DOHH2 (cell line): ENCODE results near the gene POGK.

Experiments used
- EZH2phosphoT487 ChIP-seq: fragments of 200-600 bp; sonication (generic); IDR thresholded peaks from 2 replicates; pipeline ENCODE4 v1.6.1; 2017; ENCODE audit warnings: borderline replicate concordance, mild to moderate bottlenecking, antibody characterized with exemption, low read length, moderate library complexity, mixed read lengths
- TF ChIP-seq, protein P1 (sequence below): fragments of 200-600 bp; sonication (generic); IDR thresholded peaks from one replicate; pipeline ENCODE4 v1.5.1; 2014; ENCODE audit warnings: antibody characterized with exemption, mild to moderate bottlenecking, low read depth, low read length; ENCODE audit not compliant: poor library complexity, severe bottlenecking

DNA sequence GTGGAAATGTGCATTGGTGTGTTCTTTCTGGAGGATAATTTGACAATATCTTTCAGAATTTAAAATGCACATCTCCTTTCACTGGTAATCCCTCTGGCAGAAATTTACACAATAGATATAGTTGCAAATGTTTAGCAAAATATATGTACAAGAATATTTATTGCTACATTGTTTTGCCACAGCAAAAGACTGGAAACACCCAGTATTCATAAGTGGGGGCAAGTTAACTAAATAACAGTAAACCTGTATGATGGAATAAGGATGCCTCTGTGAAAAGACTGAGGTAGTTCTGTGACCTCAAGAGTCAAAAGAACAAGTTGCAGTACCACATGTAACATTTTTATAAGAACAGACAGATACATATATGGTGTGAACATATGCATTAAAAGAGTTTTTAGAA, 50.5 kb downstream of the POGK start:
- no peak for TF ChIP-seq EZH2phosphoT487
- TF ChIP-seq, protein P1, sequence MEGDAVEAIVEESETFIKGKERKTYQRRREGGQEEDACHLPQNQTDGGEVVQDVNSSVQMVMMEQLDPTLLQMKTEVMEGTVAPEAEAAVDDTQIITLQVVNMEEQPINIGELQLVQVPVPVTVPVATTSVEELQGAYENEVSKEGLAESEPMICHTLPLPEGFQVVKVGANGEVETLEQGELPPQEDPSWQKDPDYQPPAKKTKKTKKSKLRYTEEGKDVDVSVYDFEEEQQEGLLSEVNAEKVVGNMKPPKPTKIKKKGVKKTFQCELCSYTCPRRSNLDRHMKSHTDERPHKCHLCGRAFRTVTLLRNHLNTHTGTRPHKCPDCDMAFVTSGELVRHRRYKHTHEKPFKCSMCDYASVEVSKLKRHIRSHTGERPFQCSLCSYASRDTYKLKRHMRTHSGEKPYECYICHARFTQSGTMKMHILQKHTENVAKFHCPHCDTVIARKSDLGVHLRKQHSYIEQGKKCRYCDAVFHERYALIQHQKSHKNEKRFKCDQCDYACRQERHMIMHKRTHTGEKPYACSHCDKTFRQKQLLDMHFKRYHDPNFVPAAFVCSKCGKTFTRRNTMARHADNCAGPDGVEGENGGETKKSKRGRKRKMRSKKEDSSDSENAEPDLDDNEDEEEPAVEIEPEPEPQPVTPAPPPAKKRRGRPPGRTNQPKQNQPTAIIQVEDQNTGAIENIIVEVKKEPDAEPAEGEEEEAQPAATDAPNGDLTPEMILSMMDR, result no peak
